Stimulated activated CD4-positive, alpha-beta T cell treated with anti-CD3 and anti-CD28 coated beads, TNF-alpha, amount 100 ng/mL, for 4 hours (primary cell): ENCODE data around the gene CLTA.
A peak's percentile ranks its signal among the peaks of the same experiment; 100 is the strongest.
"Not testable (repeated sequence)": the region's sequence is repeated elsewhere in the genome, so short reads cannot be mapped to it uniquely, and the experiment has no call there.

Experiments used
- DNase-seq, 3 experiments: peaks; one replicate each; pipeline ENCODE4 v3.0.0-alpha.2; 2020; ENCODE audit warnings: low read depth in 3 of 3

CLTA gene

GRCh38 chr9:36189976-36190375 lies 745 bp upstream of the CLTA start:
- DNase-seq = no peak

DNA sequence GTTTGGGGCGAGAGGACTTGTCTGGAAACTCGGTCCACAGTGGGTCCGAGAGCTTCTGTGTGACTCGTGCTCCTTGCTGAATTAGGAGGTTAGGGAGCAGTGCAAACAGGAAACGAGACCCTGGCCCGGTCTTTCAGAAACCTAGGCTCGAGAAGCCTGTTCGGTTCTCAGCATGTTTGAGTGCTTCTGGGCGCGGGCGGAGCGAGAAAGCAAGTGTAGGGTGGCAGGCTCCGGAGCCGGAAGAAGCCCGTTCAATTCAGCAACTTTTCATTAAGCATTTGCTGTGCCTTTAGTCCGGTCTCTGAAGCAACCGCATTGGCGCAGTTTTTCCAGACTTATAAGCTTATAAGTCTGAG lies 547 bp downstream of the CLTA start:
- DNase-seq = peak; percentile 10 to 26 (median 22)

DNA sequence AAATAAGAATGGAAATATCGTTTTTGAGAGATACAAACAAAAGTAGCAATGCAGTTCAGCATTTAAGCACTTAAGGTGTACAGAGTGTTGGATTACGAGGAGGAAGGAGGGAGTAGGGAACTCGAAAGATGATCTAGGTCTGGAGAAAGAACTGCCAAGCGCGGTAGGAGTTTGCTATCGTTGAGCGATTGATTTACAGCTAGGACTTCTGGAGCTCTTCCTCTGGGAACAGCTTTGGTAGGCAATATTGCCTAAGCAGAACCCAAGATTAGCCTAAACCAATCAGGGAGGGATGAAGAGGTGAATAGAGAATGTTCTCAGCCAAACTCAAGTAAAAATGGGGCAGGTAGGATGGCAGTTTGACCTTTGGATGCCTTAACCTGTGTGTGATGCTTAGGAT lies 965 bp downstream of the CLTA start:
- no peak for DNase-seq

DNA sequence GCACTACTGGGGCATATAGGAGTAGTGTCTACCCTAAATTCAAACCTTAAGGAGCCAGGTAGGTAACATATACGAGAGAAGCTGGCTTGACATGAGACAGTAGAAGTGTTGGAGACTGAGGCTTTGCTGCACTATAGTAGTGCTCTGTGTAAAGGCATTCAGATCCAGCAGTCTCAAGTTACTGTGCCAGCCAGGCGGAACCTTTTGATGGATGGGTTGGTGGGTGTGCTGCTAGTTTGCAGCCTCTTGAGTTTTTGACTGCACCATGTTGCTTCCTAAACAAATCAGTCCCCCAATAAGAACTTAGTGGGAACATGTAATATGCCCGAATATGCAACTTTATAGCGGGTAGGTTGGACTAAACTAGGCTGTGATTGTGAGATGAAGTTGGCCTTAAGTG lies 1.5 kb downstream of the CLTA start:
- DNase-seq = no peak

DNA sequence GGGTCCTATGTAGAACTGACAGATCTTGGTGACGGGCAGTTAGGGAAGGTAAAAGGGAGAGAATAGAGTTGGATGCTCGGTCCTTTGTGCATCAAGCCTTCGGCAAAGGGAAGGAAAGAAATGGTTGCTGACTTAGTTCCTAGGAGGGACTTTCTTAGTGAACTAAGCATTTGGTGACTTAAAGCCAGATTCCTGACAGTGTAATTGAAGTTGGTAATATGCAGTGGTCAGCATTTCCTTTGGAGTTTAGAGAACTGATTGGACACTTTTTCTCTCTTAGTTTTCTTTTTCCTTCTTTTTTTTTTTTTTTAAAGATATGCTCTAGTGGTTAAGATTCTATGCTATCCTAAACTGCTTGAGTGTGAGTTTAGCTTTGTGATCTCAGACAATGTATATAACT lies 2.3 kb downstream of the CLTA start:
- no peak for DNase-seq

- no peak for DNase-seq
These were observed 3.7 kb downstream of the CLTA start for GRCh38 chr9:36194326-36195000.

DNA sequence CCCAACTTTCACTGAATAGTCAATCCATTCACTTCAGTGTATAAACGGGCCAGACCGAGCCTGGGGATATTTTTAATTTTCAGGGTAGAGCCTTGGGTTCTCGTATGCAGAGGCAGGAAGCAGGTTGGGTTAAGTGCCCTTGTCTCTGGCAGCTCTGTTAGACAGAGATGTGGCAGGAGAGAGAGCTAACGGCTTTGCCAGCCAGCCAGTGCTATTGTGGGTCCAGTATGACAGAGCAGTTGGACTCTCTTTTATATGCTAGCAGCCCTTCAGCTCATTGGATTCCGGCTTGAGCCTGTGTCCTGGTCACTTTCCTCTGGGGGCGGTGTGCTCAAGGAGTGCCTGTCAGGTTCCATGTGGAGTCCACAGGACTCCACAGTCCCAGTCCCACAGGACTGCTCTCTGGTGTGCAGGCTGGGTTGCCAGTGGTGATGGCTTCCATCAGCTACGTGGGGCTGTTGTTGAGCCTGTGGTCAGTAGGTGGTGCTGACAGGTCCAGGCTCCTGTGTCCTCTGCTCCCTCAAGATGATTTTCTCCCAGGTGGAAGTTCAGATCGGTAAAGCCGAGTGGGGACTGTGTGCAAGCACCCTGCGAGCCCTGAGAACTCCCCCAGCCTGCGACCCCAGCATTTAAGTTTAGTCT lies 14.3 kb downstream of the CLTA start:
- DNase-seq = no peak

DNA sequence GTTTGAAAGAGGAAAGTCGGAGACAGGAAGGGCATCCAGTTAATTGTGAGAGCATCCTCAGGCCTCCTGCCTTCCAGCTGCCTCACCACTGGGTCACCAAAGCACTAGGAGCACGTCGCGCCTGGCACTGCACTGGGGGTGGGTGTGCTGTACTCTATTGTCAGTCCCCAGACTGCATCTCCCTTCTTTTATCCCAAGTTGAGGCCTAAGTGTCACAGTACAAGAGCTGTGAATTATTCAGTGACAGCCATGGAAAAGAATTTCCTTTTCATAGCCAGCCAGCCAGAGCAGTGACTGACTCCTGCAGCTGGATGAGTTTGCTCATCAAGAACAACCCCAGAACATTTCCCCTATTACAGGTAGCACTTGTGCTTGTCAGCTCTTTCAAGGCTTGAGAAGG lies 16.3 kb downstream of the CLTA start:
- DNase-seq = no peak

DNA sequence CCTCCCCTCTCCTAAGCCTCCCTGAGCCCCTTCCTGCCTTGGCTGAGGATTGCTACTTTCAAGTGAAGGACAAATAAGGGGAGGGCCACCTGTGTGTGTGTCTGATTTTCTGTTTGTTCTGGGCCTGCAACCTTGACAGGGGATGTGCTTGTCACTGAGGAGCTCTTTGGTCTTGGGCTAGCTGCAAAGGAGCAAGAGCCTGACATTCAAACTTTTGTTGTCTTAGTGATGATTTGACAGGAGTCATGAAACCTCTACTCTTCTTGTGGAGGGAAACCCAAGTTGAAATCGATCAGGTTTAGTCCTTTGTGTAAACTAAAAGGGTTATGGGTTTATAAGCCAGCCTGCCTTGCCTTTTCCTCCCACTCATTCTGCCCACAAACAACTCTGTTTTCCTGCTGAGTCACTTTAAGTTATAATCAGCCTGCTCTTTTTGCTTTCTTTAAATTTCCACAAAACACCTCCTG lies 16.9 kb downstream of the CLTA start:
- DNase-seq = no peak

- no peak for DNase-seq
These were observed 18.0 kb downstream of the CLTA start for GRCh38 chr9:36208521-36209253.

DNA sequence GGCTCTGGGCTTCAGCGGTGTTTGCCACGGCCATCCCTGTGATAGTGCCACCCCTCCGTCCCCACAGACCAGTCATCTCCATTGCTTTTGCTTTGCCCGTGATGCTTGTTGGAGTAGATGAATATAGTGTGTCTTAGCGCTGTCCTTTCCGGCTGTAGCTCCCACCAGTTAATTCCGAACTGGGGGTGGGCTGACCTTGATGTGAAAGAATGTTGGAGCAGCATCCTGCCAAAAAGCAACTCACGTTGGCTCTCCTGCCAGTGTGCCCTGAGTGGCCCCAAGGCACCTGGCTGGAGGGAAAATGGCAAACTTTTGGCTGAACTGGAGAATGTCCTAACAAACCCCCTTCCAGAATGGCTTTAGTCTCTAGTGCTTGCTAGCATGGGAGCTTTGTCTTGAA lies 20.0 kb downstream of the CLTA start:
- DNase-seq = no peak

DNA sequence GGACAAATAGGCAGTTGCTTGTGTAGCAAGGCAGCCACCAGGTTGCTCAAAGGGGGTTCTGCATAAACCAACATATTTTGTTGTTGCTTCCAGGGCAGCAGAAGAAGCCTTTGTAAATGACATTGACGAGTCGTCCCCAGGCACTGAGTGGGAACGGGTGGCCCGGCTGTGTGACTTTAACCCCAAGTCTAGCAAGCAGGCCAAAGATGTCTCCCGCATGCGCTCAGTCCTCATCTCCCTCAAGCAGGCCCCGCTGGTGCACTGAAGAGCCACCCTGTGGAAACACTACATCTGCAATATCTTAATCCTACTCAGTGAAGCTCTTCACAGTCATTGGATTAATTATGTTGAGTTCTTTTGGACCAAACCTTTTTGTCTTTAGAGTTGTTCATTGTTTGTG lies 20.8 kb downstream of the CLTA start:
- DNase-seq = no peak

- DNase-seq = no peak
These were observed 22.7 kb downstream of the CLTA start for GRCh38 chr9:36213387-36213786.

- no peak for DNase-seq
These were observed 23.3 kb downstream of the CLTA start for GRCh38 chr9:36213989-36214388.

- DNase-seq = no peak
These were observed 23.9 kb downstream of the CLTA start for GRCh38 chr9:36214571-36214970.

DNA sequence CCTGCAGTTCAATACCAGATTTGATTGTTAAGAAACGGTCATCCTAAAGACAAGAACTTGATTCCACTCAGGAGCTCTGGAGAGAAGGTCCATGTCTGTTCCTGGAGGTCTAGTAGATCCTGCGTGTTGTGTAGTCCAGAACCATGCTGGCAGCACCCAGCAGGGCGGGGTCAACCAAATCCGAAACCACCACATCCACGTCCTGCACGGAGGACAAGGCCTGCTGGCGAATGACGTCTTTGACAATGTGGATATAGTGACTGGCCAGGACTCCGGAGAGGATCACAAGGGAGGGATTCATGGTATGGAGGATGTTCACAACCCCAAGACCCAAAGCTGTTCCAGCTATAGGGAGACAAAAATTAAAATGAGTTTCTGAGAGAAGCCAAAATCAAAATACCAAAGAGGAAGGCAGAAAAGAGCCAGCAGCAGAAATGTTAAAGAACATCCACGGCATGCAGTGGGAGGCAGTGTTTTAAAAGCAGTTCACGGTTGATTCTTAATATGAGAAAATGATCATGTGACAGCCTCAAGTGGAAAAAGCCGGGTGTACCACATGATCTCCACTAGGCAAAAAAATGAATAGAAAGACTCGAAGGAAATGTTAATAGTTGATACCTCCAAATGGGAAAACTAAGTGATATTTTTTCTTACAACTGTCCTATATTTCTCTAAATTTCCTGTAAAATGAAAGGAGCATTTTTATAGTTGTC lies 26.7 kb downstream of the CLTA start:
- no peak for DNase-seq

GRCh38 chr9:36218011-36218410 lies 27.3 kb downstream of the CLTA start:
- DNase-seq = no peak

DNA sequence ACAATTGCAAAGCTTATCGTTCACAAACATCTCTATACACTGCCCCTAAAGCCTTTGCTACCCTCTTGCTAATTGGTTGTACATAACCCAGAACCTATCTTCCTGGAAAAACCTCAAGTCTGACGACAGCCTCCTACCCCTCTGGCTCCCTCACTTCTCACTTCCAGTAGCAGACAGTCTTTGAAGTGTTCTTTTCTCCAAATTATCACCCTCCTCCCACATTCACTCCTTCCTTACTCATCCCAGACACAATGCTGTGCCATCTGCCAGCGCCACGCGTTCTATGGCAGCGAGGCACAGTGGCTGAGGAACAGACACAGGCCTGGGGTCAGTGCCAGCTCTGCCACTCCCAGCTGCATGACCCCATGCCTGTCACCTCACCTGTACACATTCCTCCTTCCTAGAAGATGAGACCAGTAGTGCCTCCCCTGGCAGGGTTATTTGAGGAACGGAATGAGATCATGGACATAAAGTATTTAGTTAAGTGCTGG lies 27.7 kb downstream of the CLTA start:
- no peak for DNase-seq

DNA sequence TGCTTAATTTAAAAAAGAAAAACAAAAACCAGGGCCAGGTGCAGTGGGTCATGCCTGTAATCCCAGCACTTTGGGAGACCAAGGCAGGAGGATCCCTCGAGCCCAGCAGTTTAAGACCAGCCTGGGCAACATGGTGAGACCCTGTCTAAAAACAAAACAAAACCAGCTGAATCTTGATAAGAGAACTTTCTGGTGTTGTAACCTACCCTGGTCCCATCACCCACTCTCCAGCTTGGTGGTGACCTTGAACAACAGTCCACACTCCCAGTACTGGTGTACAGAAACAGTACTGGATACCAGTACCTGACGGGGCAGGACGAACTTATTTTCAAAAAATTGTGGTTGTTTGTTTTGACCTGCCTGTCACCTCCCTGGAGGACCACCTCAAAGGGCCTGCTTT lies 30.9 kb downstream of the CLTA start:
- no peak for DNase-seq

GRCh38 chr9:36222449-36222848 lies 31.7 kb downstream of the CLTA start:
- no peak for DNase-seq

- DNase-seq = no peak
These were observed 46.5 kb downstream of the CLTA start for GRCh38 chr9:36237230-36237629.

- DNase-seq = not testable (repeated sequence)
These were observed 48.5 kb downstream of the CLTA start for GRCh38 chr9:36239205-36239604.
